Measurements from ENCODE around the gene SEZ6L.

- no peak for TF ChIP-seq EZH2 (IDR thresholded peaks at IDR 0.05; ENCODE audit: borderline replicate concordance, low read length)
- TF ChIP-seq CTCF (IDR thresholded peaks at IDR 0.05; ENCODE audit: low read length), result no peak
These were observed 44.1 kb upstream of the SEZ6L start for GRCh38 chr22:26124991-26125725.
